Osteocyte (in vitro differentiated cells): Measurements from ENCODE around the gene PPOX. TPM values are rescaled to one million over a fixed set of nuclear protein-coding genes. Genes with fewer than 3 reads are reported as not detected.

ENCODE experiments used
- DNase-seq: peaks from one replicate; pipeline ENCODE4 v3.0.0; 2021; ENCODE audit warnings: mixed read lengths; ENCODE audit not compliant: unreplicated experiment; ENCODE audit errors: extremely low spot score
- H3K27ac Mint-ChIP-seq: one replicate; pipeline ENCODE4 v1.8.0; 2021; ENCODE audit warnings: mild to moderate bottlenecking, mixed read lengths; ENCODE audit not compliant: unreplicated experiment
- H3K27me3 Mint-ChIP-seq: one replicate; pipeline ENCODE4 v1.8.0; 2021; ENCODE audit warnings: mixed read lengths; ENCODE audit not compliant: unreplicated experiment
- H3K36me3 Mint-ChIP-seq: one replicate; pipeline ENCODE4 v1.8.0; 2021; ENCODE audit warnings: mixed read lengths; ENCODE audit not compliant: unreplicated experiment
- H3K4me1 Mint-ChIP-seq: one replicate; pipeline ENCODE4 v1.8.0; 2021; ENCODE audit warnings: mixed read lengths; ENCODE audit not compliant: unreplicated experiment
- H3K4me3 Mint-ChIP-seq: one replicate; pipeline ENCODE4 v1.8.0; 2021; ENCODE audit warnings: mild to moderate bottlenecking, moderate library complexity, mixed read lengths; ENCODE audit not compliant: unreplicated experiment
- H3K9me3 Mint-ChIP-seq: one replicate; pipeline ENCODE4 v1.8.0; 2021; ENCODE audit warnings: mixed read lengths; ENCODE audit not compliant: unreplicated experiment
- CTCF ChIP-seq: fragments of 200-600 bp; sonication (generic); IDR thresholded peaks from 2 replicates; pipeline ENCODE4 v1.5.0; 2021; ENCODE audit warnings: antibody characterized with exemption, mild to moderate bottlenecking, moderate library complexity
- total RNA-seq: library from RNA; stranded (reverse); gene quantifications from 2 replicates; pipeline ENCODE4 v1.2.1, GENCODE V29; 2021

PPOX gene
- total RNA-seq, 1 donor from 2014 or later = 37.9 TPM

GRCh38 chr1:161209790-161210409 is 43.7 kb downstream of the PPOX start:
- Mint-ChIP-seq H3K4me1 (peaks cover 5% of the 10 kb centered on the region), H3K36me3 (peaks cover 52% of the 10 kb centered on the region), H3K27ac (no peak overlapping the region), H3K9me3 (no peaks in the 10 kb centered on the region), H3K27me3 (no peaks in the 10 kb centered on the region), H3K4me3 (no peak overlapping the region)
- DNase-seq = no peak
- peak; percentile 83 for TF ChIP-seq CTCF

GRCh38 chr1:161214369-161214768 is 48.1 kb downstream of the PPOX start:
- H3K4me3 Mint-ChIP-seq = no peak overlapping the region
- peaks cover 40% of the 10 kb centered on the region for H3K36me3 Mint-ChIP-seq
- no peak for TF ChIP-seq CTCF
- no peaks in the 10 kb centered on the region for H3K27me3 Mint-ChIP-seq
- no peak for DNase-seq
- no peak overlapping the region for H3K27ac Mint-ChIP-seq
- H3K9me3 Mint-ChIP-seq = no peaks in the 10 kb centered on the region
- no peaks in the 10 kb centered on the region for H3K4me1 Mint-ChIP-seq

- H3K9me3 Mint-ChIP-seq = no peaks in the 10 kb centered on the region
- no peak for TF ChIP-seq CTCF
- peaks cover 33% of the 10 kb centered on the region for H3K36me3 Mint-ChIP-seq
- H3K27me3 Mint-ChIP-seq = no peaks in the 10 kb centered on the region
- no peaks in the 10 kb centered on the region for H3K4me1 Mint-ChIP-seq
- H3K27ac Mint-ChIP-seq = no peak within 1 kb of the TSS
- H3K4me3 Mint-ChIP-seq = no peak within 1 kb of the TSS
- DNase-seq = no peak
Measured at GRCh38 chr1:161215076-161215475, 48.9 kb downstream of the PPOX start, which contains the start of gene FCER1G. FCER1G (plus strand) TSS chr1:161215295; CDS start chr1:161215322, 27 bp downstream.

GRCh38 chr1:161216945-161217712 is 50.9 kb downstream of the PPOX start:
- peak overlapping the region; percentile 13 for H3K27ac Mint-ChIP-seq
- H3K4me1 Mint-ChIP-seq = no peaks in the 10 kb centered on the region
- H3K4me3 Mint-ChIP-seq = no peak overlapping the region
- H3K9me3 Mint-ChIP-seq = no peaks in the 10 kb centered on the region
- peaks cover 26% of the 10 kb centered on the region for H3K36me3 Mint-ChIP-seq
- TF ChIP-seq CTCF = no peak
- no peak for DNase-seq
- peaks cover 3% of the 10 kb centered on the region for H3K27me3 Mint-ChIP-seq

- Mint-ChIP-seq H3K4me1 (no peaks in the 10 kb centered on the region), H3K9me3 (no peaks in the 10 kb centered on the region), H3K4me3 (no peak overlapping the region), H3K27me3 (peaks cover 5% of the 10 kb centered on the region), H3K27ac (no peak overlapping the region), H3K36me3 (peaks cover 20% of the 10 kb centered on the region)
- DNase-seq = no peak
- TF ChIP-seq CTCF = no peak
Measured at GRCh38 chr1:161217831-161218230, 51.6 kb downstream of the PPOX start.
